NCI-H187 treated with DMSO at 0.1 percent for 48 hours (cell line): ENCODE results near the gene RALGDS.

Experiments
- DNase-seq: peaks from one replicate; lab custom pipeline; 2025; lab: John Stamatoyannopoulos, UW

RALGDS gene

DNA sequence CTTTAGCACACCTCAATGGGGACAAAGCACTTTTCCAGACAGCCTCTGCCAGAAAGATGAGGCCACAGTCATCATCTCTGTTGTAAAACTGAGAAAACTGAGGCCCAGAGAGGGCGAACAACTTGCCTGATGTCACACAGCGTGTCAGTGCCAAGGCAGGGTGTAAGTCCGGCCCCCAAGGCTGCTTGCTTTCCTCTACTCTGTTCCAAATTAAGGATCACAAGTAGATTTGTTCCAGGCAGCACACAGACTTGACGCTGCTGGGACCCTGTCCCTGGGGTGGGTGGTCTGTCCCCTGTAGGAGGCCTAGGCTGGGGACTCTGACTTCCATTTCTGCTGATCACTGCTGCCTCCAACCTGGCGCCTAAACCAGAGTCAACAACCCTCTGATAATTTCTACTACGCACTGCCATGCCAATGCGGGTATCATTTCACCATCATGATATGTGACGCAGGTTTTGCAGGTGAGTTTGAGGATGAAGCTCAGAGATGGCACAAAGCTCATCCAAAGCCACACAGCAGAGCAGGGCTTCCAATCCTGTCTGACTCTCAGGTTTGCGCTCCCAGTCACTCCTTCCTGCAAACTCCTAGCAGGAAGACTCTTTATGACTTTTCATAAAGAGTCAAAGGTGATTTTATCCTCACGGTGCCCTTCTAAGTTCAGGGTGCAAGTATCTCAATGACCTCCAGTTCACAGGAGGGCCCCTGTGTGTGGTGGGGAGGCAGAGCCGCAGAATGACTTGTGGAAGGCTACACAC, 13.5 kb upstream of the RALGDS start:
- no peak for DNase-seq

DNA sequence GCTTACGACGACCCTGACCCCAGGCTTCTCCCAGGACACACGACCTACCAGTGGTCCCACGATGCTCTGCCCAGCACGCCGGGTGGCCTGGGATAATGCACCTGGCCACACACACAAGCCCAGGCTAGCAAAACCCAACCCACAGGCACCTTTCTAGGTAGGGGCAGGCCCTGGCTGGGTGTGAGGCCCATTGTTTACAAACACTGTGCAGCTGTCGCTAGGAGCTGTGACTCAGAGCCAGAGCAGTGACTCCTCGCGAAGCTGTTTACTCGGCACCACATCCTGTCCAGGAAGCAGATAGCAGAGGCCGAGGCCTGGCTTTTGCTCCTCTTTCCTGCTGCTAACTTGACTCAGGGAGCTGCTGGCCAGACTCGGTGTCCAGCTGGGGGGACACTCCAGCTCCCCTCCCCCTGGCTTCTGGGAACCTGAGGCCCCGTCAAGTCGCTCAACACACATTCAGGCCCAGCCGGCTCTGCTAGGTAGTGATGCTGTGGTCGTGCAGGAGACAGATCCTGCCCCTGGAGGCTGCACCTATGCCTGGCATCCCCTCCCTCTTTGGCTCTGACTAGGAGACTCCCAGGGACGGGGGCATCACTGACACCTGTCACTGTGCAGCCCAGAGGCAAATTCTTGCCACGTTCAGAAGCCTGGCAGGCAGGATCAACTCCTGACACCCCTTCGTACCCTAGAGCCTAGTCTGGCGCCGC, 12.8 kb upstream of the RALGDS start:
- no peak for DNase-seq

DNA sequence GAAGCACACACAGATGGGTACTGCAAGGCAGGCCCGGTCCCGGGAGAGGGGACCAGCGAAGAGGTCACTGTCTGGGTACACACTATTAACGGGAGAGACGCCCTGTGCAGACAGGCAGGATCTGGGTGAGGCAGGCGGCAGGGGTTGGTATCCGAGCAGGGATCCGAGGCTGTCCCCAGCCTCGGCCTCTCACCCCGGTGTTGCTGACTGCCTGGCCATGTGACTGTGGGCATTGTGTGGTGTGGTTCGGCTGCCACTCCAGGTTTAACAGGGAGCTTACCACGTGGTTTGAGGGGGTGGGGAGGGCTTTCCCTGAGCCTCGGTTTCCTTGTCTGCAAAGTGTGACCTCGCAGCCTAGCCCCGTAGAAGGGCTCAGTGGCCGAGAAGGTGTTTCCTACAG, 11.1 kb upstream of the RALGDS start:
- no peak for DNase-seq

DNA sequence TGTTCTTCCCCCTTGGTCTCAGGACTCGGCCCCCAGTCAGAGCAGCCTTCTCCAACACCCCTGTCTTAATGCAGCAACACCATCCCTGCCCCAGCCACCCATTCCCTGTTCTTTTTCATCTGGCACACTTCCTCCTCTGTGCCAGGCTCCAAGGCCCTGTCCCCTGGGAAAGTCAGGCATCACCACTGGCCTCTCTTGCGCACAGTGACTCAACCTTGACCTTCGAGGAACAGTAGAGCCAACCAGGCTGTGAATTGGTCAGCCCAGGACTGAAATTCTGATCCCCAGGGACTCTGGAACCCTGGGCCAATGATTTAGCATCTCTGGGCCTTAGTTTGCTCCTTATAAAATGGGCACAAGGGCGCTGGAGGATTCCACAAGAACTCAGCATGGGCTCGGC, 10.5 kb upstream of the RALGDS start:
- no peak for DNase-seq

DNA sequence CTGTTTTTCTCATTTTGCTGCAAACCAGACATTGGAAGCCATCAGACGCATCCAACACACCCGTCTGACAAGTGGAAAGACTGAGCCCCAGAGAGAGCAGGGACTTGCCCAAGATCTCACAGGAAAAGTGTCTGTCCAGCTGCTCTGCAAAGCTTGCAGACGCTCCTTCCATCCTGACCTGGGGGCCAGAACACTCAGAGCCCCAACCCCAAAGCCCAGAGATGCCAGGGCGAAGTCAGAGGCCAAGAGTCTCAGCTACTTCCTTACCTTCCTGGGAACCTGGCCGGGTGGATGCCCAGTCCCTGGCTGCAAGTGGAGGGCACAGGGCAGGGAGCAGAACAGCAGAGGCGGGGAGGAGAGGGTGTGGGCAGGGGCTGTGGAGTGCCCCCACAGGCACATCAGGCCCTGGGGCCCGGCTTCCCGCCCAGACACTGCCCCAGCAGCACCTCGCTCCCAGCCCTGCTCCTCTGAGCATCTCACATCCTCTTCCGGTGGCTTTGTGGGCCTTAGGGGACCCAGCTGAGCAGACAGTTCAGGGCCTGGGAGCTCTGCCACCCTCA, 9.7 kb upstream of the RALGDS start:
- DNase-seq = no peak

DNA sequence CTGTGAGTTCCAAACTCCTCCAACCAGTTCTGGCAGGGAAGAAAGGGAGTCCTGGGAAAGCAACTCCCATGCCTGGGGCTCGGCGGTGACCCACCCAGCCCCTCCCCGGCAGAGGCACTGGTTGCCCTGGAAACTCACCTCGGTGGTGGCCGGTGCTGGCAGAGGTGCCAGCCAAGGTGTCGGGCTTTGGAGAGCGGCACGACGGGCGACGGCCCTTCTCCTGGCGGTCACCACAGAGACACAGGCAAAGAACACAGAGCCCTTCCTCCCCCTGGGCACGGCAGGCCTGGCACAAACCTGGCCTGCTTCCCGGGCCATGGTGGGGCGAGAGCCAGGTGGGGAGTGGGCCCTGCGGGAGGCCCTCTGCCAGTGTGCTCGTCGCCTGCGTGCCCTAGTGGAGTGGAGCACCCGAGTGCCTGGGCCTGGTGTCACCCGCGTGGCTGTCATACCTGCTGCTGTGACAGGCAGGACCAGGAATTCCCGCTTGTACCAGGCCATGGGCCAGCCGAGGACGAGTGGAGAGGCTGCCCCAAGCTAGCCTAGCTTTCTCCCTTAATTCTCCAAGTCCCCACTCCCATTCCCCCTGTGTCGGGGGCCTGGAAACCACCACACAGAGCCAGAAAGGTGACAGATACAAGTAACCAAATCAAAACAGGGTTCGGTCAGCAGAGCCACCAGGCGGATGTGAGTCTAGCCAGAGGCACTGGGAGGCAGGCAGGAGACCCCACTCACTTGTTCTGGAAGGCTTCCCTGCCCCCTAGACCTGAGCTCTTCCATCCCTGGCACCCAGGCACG, 8.2 kb upstream of the RALGDS start:
- no peak for DNase-seq

DNA sequence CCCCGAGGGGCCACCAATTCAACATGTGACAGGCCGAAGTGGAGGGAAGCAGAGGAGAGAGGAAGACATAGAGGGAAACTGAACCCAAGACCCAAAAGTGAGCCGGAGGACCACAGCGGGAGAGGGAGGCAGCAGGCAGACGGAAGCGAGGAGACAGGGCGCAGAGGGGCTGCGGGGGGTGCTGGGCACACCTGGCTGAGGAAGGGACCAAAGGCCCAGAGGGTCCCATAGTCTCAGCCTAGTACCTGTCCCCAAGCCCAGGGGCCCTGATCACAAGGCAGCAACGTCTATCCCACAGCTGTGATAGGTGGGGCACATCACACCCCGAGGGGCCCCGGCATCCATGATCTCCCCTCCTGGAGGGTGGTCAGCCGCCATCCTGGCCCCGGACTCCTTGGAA, 7.1 kb upstream of the RALGDS start:
- DNase-seq = no peak

DNA sequence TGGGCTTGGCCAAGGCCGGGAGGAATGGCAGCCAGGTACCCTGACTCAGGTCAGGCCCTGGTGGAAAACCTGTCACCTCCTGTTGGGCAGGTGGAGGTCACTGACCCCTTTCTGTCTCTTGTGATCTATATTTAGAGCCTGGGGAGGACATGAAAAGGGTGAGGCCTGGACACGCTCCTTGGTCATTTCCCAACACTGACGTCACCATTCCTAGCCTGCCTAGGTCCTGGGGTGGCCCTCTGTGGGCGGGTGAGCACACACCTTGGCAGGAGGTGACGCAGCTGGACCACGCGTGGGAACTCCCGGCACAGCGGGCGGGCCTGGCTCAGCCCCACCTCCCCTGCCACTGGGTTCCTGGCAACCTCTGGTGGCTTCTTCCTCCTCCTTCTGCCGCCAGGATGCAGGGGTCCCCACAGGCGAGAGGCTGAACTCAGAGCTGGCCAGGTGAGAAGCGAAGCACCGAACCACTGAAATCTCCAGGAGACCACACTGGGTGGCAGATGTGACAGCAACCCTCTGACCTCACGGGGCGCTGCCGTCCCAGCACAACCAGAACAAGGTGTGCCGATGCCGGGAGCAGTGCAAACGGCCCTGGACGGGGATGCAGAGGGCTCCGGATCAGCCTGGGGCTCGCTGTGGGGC, 6.4 kb upstream of the RALGDS start:
- DNase-seq = no peak

DNA sequence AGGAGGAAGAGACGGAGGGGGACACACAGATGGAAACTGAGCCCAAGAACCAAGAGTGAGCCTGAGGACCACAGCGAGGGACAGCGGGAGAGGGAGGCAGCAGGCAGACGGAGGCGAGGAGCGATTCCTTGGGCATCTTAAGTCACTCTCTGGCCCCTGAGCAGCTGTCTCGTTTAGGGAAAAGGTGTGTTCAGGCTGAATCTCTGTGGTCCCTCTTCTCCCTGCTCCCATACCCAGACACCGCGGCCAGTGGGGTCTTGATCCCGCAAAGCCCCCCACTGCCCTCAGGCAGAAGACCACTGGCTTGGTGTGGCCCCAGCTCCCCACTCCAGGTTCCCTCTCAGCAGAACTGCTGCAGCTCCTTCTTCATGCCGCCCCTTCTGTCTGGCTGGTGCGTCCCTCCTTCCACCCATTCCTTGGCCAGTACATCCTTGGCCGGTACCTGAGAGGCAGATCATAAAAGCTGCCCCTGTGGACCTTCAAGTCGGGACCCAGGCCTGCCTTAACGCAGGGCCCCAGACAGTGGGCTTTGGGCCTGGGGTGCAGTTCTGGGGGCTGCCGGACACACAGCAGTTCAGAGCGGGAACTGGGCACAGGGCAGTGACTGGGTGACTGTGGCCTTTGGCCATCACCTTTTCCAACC, 5.8 kb upstream of the RALGDS start:
- DNase-seq = no peak

DNA sequence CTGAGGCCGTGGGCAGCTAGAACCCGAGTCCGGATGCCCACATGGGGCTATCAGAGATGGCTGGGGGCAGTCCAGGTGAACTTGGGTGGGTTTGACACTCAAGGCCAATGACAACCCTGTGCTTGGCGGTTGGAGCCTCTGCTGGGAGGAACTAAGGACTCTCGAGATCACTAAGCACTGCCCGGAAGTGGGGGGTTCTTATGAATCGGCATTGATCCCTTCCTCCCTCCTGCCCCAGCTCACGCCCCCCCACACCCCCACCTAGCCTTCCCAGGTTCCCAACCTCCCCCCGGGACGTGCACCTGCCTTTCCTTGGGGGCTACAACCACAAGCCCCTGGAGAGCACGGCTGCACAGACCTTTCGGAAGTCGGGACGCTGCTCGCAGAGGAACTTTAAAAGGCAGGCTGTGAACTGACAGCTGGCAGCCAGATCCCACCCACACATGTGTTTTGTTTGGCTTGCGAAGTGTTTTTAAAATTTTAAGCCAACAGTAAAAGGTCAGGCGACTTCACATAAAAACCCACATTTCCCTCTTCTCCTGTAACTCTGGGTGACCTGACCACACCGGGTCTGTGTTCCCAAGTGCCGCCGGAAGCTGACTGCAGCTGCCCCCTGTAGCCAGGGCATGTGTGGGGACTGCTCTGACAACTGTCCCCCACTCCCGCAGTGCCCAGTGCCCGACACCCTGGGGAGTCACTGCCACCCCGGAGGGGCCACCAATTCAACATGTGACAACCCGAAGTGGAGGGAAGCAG, 5.1 kb upstream of the RALGDS start:
- no peak for DNase-seq

DNA sequence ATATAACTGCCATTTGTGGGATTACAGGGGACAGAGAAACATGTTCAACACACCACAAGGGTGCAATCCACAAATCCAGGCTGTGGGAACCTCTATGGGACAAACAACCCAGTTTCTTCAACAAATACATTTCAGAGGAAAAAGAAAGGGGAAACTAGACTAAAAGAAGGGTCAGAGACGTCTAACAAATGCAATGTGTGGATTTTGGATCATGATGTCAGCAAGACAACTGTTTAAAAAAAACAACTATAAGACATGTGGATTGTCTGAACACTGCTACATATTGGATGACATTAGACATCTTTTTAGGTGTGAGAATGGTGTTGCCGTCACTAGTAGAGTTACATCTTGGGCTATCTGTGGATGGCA, 3.9 kb upstream of the RALGDS start:
- no peak for DNase-seq

DNA sequence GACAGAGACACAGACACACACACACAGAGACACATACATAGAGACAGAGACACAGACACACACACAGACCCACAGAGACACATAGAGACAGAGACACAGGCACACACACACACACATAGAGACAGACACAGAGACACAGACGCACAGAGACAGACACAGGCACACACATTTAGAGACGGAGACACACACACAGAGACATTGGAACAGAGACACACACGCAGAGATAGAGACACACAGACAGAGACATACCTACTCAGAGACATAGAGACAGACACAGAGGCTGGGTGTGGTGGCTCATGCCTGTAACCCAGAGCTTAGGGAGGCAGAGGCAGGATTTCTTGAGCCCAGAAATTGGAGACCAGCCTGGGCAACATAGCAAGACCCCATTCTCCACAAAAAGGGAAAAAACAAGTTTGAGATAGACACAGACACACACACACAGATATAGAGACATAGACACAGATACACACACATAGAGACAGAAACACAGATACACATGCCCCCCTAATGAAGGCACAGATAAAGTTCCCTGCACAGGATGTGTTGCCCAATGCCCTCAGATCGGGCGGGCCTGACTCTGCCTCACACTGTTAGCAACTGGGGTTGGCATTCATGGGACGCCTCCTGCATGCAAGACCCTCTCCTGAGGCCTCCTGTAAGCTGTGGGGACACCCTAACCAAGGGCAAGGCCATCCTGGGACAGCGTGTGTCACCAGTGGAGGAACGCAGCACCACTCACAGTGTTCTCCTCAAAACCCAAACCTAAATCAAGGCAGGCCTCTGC, 3.3 kb upstream of the RALGDS start:
- no peak for DNase-seq

DNA sequence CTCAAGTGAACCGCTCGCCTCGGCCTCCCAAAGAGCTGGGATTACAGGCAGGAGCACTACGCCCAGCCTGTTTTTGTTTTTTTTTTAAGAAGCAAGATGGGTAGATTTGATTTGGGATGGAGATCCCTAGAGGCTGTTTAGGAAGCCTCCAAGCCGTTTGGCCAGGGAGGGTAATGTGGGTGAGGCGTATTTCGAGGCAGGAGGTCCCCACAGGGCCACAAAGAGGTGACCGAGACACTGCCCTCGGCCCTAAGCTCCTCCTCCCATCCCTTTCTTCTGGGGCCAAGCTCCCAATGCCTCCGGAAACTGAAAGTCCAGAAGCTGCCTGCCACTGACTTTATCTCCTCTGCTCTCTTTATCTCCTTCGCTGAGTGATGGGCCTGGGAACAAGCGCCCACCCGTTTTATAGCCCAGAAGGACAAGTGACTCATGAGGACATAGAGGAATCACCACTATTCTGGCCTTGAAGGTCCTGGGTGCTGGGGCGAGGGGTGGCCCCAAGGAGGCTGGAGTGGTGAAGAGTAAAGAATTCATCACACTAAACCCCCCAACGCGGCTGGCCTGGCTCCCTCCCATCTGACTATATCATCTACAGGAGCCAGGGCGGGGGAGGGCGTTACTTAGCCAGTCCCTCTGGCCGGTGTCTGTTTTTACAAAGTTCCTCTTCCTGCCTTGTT, 2.0 kb upstream of the RALGDS start:
- no peak for DNase-seq

DNA sequence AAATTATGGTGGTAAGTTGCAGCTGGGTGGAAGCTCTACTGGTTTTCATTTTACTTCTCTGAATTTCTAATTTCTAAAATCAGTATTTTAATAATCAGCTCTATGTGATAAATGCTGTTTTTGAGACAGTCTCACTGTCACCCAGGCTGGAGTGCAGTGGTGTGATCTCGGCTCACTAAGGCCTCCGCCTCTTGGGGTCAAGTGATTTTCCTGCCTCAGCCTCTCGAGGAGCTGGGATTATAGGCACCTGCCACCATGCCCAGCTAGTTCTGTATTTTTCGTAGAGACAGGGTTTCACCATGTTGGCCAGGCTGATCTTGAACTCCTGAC, 1.5 kb upstream of the RALGDS start:
- no peak for DNase-seq

DNA sequence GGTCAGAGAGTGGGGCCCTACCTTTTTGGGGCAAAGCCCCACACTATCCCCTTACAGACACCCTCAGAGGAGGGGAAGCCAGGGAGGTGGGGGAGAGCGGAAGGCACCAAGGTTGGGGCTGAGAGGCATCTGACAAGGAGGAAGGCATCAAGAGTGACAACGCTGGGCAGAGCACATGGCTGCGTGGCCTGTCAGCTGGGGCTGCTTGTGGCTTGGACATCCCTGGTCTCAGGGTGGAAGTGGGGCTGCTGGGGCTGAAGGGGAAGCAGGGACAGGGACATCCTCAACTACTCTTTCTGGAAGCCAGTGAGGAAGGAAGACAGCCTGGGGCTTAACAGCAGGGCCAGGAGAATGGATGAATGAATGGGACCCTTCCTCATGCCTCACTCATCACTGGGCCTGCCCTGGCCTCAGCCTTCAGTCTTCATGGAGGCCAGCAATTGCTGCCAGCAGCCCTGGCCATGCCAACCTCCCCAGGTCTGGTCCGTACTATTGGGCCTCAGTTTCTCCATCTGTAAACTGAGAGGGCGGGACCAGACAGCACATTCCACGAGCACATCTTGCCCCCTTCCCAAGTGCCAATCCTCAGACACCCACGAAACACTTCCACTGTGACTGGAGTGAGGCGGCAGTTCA, 993 bp upstream of the RALGDS start:
- DNase-seq = no peak

DNA sequence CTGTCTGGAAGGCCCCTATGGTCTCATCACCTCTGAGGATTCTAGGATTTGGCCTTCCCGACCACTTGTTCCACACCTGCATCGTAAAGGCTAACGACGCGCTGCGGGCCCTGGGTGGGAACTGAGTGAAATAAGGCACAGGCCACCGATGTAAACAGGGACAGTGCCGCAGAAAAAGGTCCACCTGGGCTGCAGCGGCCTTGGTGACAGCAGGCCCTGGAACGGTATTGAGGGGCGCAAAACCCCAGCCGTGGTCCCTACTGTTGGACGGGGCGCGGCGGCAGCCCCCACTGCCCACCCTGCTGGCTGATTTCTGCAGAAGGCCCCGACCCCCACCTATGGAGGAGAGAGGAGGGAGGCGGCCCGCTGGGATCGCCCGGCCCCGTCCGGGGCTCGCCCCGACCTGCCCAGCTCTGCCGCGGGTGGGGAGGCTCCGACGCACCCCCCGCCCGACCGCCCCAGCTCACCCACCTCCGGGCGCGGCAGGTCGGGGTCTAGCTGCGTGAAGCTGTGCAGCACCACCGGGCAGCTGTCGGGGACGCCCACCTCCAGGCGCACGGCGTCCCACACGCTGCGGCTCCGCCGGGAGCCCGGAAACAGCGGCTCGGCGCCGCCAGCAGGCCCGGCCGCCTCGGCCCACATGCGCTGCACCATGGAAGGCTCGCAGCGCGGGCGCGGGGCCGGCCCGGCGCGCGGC, 391 bp downstream of the RALGDS start:
- no peak for DNase-seq

DNA sequence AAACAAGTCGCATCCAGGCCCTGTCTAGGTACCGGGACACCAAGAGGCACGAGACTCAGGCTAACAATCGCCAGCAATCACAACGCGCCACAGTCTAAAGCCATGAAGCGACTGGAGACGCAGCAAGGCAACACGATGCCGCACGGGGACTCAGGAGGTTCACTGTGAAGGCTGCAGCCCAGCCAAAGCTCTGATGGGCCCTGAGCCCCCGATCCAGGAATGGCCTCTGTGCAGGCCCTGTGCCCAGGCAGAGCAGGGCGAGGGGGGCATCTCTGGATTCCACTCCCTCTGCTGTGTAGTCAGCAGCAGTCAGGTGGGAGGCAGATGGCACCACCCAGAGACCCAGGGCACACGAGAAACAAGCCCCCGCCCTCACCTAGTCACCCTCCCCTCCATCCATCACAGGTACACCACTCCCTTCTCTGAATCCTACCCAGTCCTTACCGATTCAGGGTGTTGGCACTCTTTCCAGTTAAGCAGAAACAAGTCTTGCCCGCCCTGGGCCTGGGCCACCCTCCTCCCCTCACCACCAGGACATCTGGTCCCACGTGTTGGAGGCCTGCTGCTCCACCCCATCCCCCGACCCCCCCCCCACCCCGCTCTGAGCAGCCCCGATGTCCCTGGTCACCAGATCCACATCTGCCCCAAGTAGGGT, 1.1 kb downstream of the RALGDS start:
- no peak for DNase-seq
